Retinal pigment epithelial cell (primary cell): ENCODE results near the gene MRPS34.
"Not testable (repeated sequence)": the region's sequence is repeated elsewhere in the genome, so short reads cannot be mapped to it uniquely, and the experiment has no call there.

Experiments
- DNase-seq: peaks from one replicate; pipeline ENCODE4 v3.0.0-alpha.2; 2010; ENCODE audit warnings: low read depth
- H3K4me3 ChIP-seq: 2 replicates; pipeline ENCODE4 v1.5.1; 2011; ENCODE audit warnings: mild to moderate bottlenecking, low read length, control low read depth, moderate library complexity
- CTCF ChIP-seq: conservative IDR thresholded peaks from 2 replicates; pipeline ENCODE4 v1.5.1; 2011; ENCODE audit warnings: low read depth, low read length, control low read depth, inconsistent platforms

Gene MRPS34

GRCh38 chr16:1740781-1741490 lies 32.0 kb downstream of the MRPS34 start:
- H3K4me3 ChIP-seq, result no peak overlapping the region
- TF ChIP-seq CTCF, result no peak

GRCh38 chr16:1740234-1740633 lies 32.7 kb downstream of the MRPS34 start:
- no peak for DNase-seq
- no peak for TF ChIP-seq CTCF
- H3K4me3 ChIP-seq, result no peak overlapping the region

More at GRCh38 chr16:1740781-1741490, 32.0 kb downstream of the MRPS34 start:
- no peak for DNase-seq

GRCh38 chr16:1734816-1735215 lies 38.1 kb downstream of the MRPS34 start:
- TF ChIP-seq CTCF, result no peak
- no peak overlapping the region for H3K4me3 ChIP-seq
- no peak for DNase-seq

- no peak for TF ChIP-seq CTCF
- no peak overlapping the region for H3K4me3 ChIP-seq
- no peak for DNase-seq
Measured at GRCh38 chr16:1734123-1734522, 38.8 kb downstream of the MRPS34 start.

- not testable (repeated sequence) for H3K4me3 ChIP-seq, DNase-seq
Measured at GRCh38 chr16:1732551-1732987, 40.4 kb downstream of the MRPS34 start.

- no peak for DNase-seq
- H3K4me3 ChIP-seq, result no peak overlapping the region
- TF ChIP-seq CTCF, result no peak
Measured at GRCh38 chr16:1732071-1732470, 40.9 kb downstream of the MRPS34 start.

GRCh38 chr16:1731603-1732002 lies 41.3 kb downstream of the MRPS34 start:
- no peak for TF ChIP-seq CTCF
- no peak overlapping the region for H3K4me3 ChIP-seq
- DNase-seq, result no peak
